Measurements from ENCODE around the gene ONECUT3. TPM values are rescaled to one million over a fixed set of nuclear protein-coding genes. Genes with fewer than 3 reads are reported as not detected.

The ONECUT3 gene
- total RNA-seq, 1 experiment from 2014 or later: not detected

DNA sequence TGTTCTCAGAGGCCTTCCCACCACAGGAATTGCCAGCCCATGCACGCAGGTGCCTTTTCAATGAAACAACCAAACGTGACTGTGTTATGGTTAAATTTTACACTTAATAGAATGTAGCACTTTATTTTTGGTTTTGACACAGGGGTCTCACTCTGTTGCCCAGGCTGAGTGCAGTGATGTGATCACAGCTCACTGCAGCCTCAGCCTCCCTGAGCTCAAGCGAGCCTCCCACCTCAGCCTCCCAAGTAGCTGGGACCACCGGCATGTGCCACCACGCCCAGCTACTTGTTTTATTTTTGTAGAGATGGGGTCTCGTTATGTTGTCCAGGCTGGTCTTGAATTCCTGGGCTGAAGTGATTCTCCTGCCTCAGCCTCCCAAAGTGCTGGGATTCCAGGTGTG, 51.6 kb downstream of the ONECUT3 start:
- no peak overlapping the region for H3K4me3 ChIP-seq (ENCODE audit: low read length)
- H4K20me1 ChIP-seq (ENCODE audit: insufficient read depth, low read depth, low read length): no peaks in the 10 kb centered on the region
- no peak overlapping the region for H2AFZ ChIP-seq (ENCODE audit: low read length)
- DNase-seq: no peak
- H3K9me3 ChIP-seq (ENCODE audit: low read length): no peaks in the 10 kb centered on the region
- H3K27ac ChIP-seq (ENCODE audit: low read length): no peak overlapping the region
- no peaks in the 10 kb centered on the region for H3K36me3 ChIP-seq (ENCODE audit: insufficient read depth, low read length)
- no peak overlapping the region for H3K4me2 ChIP-seq (ENCODE audit: low read depth, low read length, poor library complexity, severe bottlenecking)
- no peaks in the 10 kb centered on the region for H3K27me3 ChIP-seq (ENCODE audit: low read length)
- no peak overlapping the region for H3K9ac ChIP-seq (ENCODE audit: low read length)
- no peaks in the 10 kb centered on the region for H3K79me2 ChIP-seq (ENCODE audit: low read length)
- H3K4me1 ChIP-seq (ENCODE audit: low read length): no peaks in the 10 kb centered on the region
- H3K9me2 ChIP-seq (replicated peaks; ENCODE audit: insufficient read depth, low read length): no peaks in the 10 kb centered on the region

DNA sequence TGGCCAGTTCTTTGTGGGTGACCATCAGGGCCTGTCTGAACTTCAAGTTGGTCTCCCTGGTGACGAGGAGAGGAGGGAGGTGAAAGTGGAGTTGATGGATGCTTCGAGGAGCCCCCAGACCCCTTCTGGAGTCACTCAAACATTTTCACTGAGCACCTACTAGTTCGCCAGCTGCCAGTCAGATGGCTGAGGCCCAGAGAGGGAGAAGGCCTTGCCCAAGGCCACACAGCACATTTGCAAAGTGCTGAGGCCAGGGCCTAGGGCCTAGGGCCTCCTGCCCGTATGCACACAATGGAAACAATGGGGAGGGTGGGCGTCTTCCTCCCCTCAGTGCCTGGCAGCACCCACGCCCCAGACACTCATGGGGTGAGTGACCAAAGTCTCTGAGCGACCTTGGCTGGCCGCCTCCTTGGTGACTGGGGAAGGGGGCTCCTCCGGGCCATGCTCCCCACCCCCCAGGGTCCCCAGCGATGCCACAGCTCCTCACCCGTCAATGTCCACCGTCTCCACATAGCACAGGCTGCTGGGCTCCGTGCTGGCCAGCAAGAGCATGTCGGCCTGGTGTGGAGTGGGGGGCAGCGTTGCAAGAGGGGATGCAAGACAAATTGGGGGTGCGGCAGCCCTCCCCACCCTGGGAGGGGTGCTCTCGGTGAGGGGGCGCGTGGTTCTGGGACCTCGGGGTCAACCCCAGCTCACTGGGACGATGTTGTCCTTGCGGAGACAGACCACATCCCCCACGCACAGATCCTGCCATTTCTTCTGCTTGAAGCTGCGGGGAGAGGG, 52.3 kb downstream of the ONECUT3 start:
- Histone ChIP-seq H3K9me3 (ENCODE audit: low read length) (no peaks in the 10 kb centered on the region), H3K9ac (ENCODE audit: low read length) (no peak overlapping the region), H3K9me2 (replicated peaks; ENCODE audit: insufficient read depth, low read length) (no peaks in the 10 kb centered on the region), H3K4me3 (ENCODE audit: low read length) (no peak overlapping the region), H3K27ac (ENCODE audit: low read length) (no peak overlapping the region), H3K79me2 (ENCODE audit: low read length) (no peaks in the 10 kb centered on the region), H4K20me1 (ENCODE audit: insufficient read depth, low read depth, low read length) (no peaks in the 10 kb centered on the region), H3K27me3 (ENCODE audit: low read length) (no peaks in the 10 kb centered on the region), H2AFZ (ENCODE audit: low read length) (no peak overlapping the region), H3K4me2 (ENCODE audit: low read depth, low read length, poor library complexity, severe bottlenecking) (no peak overlapping the region), H3K36me3 (ENCODE audit: insufficient read depth, low read length) (no peaks in the 10 kb centered on the region), H3K4me1 (ENCODE audit: low read length) (no peaks in the 10 kb centered on the region)
- no peak for DNase-seq

GRCh38 chr19:1806184-1807029, 53.1 kb downstream of the ONECUT3 start:
- Histone ChIP-seq H3K9ac (ENCODE audit: low read length) (no peak overlapping the region), H3K9me2 (replicated peaks; ENCODE audit: insufficient read depth, low read length) (no peaks in the 10 kb centered on the region), H4K20me1 (ENCODE audit: insufficient read depth, low read depth, low read length) (no peaks in the 10 kb centered on the region), H3K4me2 (ENCODE audit: low read depth, low read length, poor library complexity, severe bottlenecking) (no peak overlapping the region), H2AFZ (ENCODE audit: low read length) (no peak overlapping the region), H3K79me2 (ENCODE audit: low read length) (no peaks in the 10 kb centered on the region), H3K4me3 (ENCODE audit: low read length) (no peak overlapping the region), H3K9me3 (ENCODE audit: low read length) (no peaks in the 10 kb centered on the region), H3K27me3 (ENCODE audit: low read length) (no peaks in the 10 kb centered on the region), H3K36me3 (ENCODE audit: insufficient read depth, low read length) (no peaks in the 10 kb centered on the region), H3K27ac (ENCODE audit: low read length) (no peak overlapping the region), H3K4me1 (ENCODE audit: low read length) (peaks cover under 1% of the 10 kb centered on the region; the same call in 1 of the 2 replicates)
- DNase-seq: no peak

DNA sequence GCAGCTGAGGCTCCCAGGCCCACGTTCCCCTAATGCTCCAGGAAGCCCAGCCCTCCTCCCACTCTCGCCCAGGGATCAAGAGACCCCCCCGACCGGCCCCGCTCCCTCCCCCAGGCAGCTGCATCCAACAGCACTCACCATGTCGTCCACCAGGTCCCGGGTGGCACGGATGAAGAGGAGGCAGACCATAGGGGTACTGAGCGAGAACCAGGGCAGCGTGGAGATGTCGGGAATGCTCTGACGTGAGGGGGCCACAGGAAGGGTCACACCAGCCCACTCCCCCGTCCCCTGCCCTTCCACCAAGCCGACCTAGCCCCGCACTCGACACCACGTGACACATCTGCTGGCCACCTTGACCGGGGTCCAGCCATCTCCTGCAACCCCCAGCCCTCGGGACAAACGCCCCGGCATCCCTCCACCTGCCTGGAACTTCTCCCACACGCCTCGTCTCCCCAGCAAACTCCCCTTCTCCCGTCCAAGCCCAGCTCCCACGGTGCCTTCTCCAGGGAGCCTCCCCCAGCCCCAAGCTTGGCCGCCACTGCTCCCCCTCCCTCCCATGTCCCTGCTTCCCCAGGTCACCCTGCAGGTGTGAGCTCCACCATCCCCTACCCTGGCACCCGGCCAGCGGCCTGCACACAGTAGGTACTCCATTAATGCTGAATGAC, 53.9 kb downstream of the ONECUT3 start:
- H3K9me2 ChIP-seq (replicated peaks; ENCODE audit: insufficient read depth, low read length): no peaks in the 10 kb centered on the region
- H3K27me3 ChIP-seq (ENCODE audit: low read length): no peaks in the 10 kb centered on the region
- H3K9me3 ChIP-seq (ENCODE audit: low read length): no peaks in the 10 kb centered on the region
- no peaks in the 10 kb centered on the region for H4K20me1 ChIP-seq (ENCODE audit: insufficient read depth, low read depth, low read length)
- no peaks in the 10 kb centered on the region for H3K36me3 ChIP-seq (ENCODE audit: insufficient read depth, low read length)
- no peak overlapping the region for H3K4me3 ChIP-seq (ENCODE audit: low read length)
- H3K9ac ChIP-seq (ENCODE audit: low read length): no peak overlapping the region
- H3K4me2 ChIP-seq (ENCODE audit: low read depth, low read length, poor library complexity, severe bottlenecking): no peak overlapping the region
- no peak for DNase-seq
- no peak overlapping the region for H3K27ac ChIP-seq (ENCODE audit: low read length)
- H3K79me2 ChIP-seq (ENCODE audit: low read length): no peaks in the 10 kb centered on the region
- H2AFZ ChIP-seq (ENCODE audit: low read length): no peak overlapping the region
- H3K4me1 ChIP-seq (ENCODE audit: low read length): peaks cover 7% of the 10 kb centered on the region

GRCh38 chr19:1807695-1808394, 54.5 kb downstream of the ONECUT3 start:
- Histone ChIP-seq H3K9me2 (replicated peaks; ENCODE audit: insufficient read depth, low read length) (no peaks in the 10 kb centered on the region), H3K4me3 (ENCODE audit: low read length) (no peak overlapping the region), H3K27ac (ENCODE audit: low read length) (no peak overlapping the region), H3K36me3 (ENCODE audit: insufficient read depth, low read length) (no peaks in the 10 kb centered on the region), H3K79me2 (ENCODE audit: low read length) (no peaks in the 10 kb centered on the region), H3K9ac (ENCODE audit: low read length) (no peak overlapping the region), H3K9me3 (ENCODE audit: low read length) (no peaks in the 10 kb centered on the region), H3K4me1 (ENCODE audit: low read length) (peaks cover 9% of the 10 kb centered on the region), H4K20me1 (ENCODE audit: insufficient read depth, low read depth, low read length) (no peaks in the 10 kb centered on the region), H2AFZ (ENCODE audit: low read length) (no peak overlapping the region), H3K27me3 (ENCODE audit: low read length) (no peaks in the 10 kb centered on the region), H3K4me2 (ENCODE audit: low read depth, low read length, poor library complexity, severe bottlenecking) (no peak overlapping the region)
- no peak for DNase-seq

DNA sequence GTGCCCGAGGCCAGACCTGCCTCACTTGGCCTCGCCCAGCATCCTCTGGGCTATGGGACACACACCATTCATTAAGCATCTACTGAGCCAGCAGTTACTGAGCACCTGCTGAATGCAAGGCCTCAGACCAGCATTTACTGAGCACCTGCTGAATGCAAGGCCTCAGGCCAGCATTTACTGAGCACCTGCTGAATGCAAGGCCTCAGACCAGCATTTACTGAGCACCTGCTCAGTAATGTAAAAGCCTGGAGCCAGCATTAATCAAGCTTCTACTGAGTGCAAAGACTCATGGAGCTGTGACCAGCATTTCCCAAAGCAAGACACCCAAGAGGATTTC, 55.1 kb downstream of the ONECUT3 start:
- Histone ChIP-seq H3K4me2 (ENCODE audit: low read depth, low read length, poor library complexity, severe bottlenecking) (no peak overlapping the region), H2AFZ (ENCODE audit: low read length) (no peak overlapping the region), H3K4me1 (ENCODE audit: low read length) (peaks cover 14% of the 10 kb centered on the region), H3K36me3 (ENCODE audit: insufficient read depth, low read length) (no peaks in the 10 kb centered on the region), H3K4me3 (ENCODE audit: low read length) (no peak overlapping the region), H4K20me1 (ENCODE audit: insufficient read depth, low read depth, low read length) (no peaks in the 10 kb centered on the region), H3K9me2 (replicated peaks; ENCODE audit: insufficient read depth, low read length) (no peaks in the 10 kb centered on the region), H3K9ac (ENCODE audit: low read length) (no peak overlapping the region), H3K27me3 (ENCODE audit: low read length) (no peaks in the 10 kb centered on the region), H3K27ac (ENCODE audit: low read length) (no peak overlapping the region), H3K9me3 (ENCODE audit: low read length) (no peaks in the 10 kb centered on the region), H3K79me2 (ENCODE audit: low read length) (no peaks in the 10 kb centered on the region)
- no peak for DNase-seq

DNA sequence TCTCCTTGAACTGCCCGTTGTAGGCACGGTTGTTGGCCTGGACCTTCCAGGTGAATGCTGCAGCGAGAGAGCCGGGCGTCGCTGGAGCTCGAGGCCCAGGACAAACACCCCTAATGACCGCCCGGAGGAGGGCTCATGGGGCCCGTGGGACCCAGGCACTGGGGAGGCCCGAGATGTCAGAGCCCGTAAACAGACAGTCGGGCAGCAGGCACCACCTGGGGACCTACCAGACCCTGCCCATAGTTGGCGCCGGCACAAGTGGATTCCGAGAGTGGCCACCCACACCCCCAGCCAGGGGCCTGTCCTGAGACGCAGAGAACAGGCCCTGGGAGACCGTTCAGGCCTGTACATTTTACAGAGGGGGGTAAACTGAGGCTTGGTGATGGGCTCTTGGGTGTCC, 56.4 kb downstream of the ONECUT3 start:
- Histone ChIP-seq H4K20me1 (ENCODE audit: insufficient read depth, low read depth, low read length) (no peaks in the 10 kb centered on the region), H3K9me2 (replicated peaks; ENCODE audit: insufficient read depth, low read length) (no peaks in the 10 kb centered on the region), H3K4me2 (ENCODE audit: low read depth, low read length, poor library complexity, severe bottlenecking) (no peak overlapping the region), H3K27me3 (ENCODE audit: low read length) (no peaks in the 10 kb centered on the region), H3K4me3 (ENCODE audit: low read length) (no peak overlapping the region), H2AFZ (ENCODE audit: low read length) (no peak overlapping the region), H3K4me1 (ENCODE audit: low read length) (peaks cover 19% of the 10 kb centered on the region), H3K27ac (ENCODE audit: low read length) (no peak overlapping the region), H3K9ac (ENCODE audit: low read length) (no peak overlapping the region), H3K36me3 (ENCODE audit: insufficient read depth, low read length) (no peaks in the 10 kb centered on the region), H3K9me3 (ENCODE audit: low read length) (no peaks in the 10 kb centered on the region), H3K79me2 (ENCODE audit: low read length) (no peaks in the 10 kb centered on the region)
- DNase-seq: no peak

Measured in Karpas-422 (cell line).